OCI-LY7 (cell line): ENCODE measurements around the gene KIF17. TPM values are rescaled to one million over a fixed set of nuclear protein-coding genes. Genes with fewer than 3 reads are reported as not detected.
A peak's percentile ranks its signal among the peaks of the same experiment; 100 is the strongest.

Experiments
- BruUV-seq: library from RNA; stranded (reverse); fragments of 400-500 nt; replicated peaks from 2 replicates; lab custom pipeline; 2021; lab: Mats Ljungman, UMichigan
- CTCF ChIA-PET: fragments of 300-600 bp; sonication (Branson Sonifier 250); formaldehyde crosslinking; loops from one replicate; lab custom pipeline; 2022; ENCODE audit warnings: antibody characterized with exemption; ENCODE audit not compliant: unreplicated experiment; lab: Charles Lee
- POLR2A ChIA-PET: fragments of 300-600 bp; sonication (Branson Sonifier 250); formaldehyde crosslinking; loops from one replicate; lab custom pipeline; 2022; ENCODE audit warnings: antibody characterized with exemption; lab: Charles Lee
- DNase-seq: peaks from one replicate; pipeline ENCODE4 v3.0.0-alpha.2; 2015; ENCODE audit warnings: low spot score
- H2AFZ ChIP-seq: fragments of 200-600 bp; sonication (generic), shearing (Covaris generic); 2 replicates; pipeline ENCODE4 v1.6.1; 2014; ENCODE audit warnings: mild to moderate bottlenecking, antibody characterized with exemption, low read length, moderate library complexity
- H3K27ac ChIP-seq: fragments of 200-600 bp; sonication (generic); 2 replicates; pipeline ENCODE4 v1.5.1; 2014; ENCODE audit warnings: mixed run types, low read depth, mild to moderate bottlenecking, moderate library complexity, low read length, inconsistent platforms; ENCODE audit not compliant: poor library complexity, severe bottlenecking
- H3K36me3 ChIP-seq: fragments of 200-600 bp; sonication (generic); 2 replicates; pipeline ENCODE4 v1.6.1; 2014; ENCODE audit warnings: mild to moderate bottlenecking, antibody characterized with exemption, low read length, moderate library complexity, mixed read lengths; ENCODE audit not compliant: insufficient read depth
- H3K4me1 ChIP-seq: fragments of 200-600 bp; sonication (generic); 2 replicates; pipeline ENCODE4 v1.5.1; 2014; ENCODE audit warnings: mild to moderate bottlenecking, low read length; ENCODE audit not compliant: insufficient read depth, poor library complexity, severe bottlenecking
- H3K4me2 ChIP-seq: fragments of 200-600 bp; sonication (generic); 2 replicates; pipeline ENCODE4 v1.6.1; 2014; ENCODE audit warnings: mild to moderate bottlenecking, low read length
- H3K4me3 ChIP-seq: fragments of 200-600 bp; sonication (generic); 2 replicates; pipeline ENCODE4 v1.5.1; 2014; ENCODE audit warnings: mild to moderate bottlenecking, low read depth, low read length; ENCODE audit not compliant: poor library complexity, severe bottlenecking
- H3K79me2 ChIP-seq: fragments of 200-600 bp; sonication (generic); 2 replicates; pipeline ENCODE4 v1.6.1; 2016; ENCODE audit warnings: low read depth, mild to moderate bottlenecking, low read length, moderate library complexity, mixed read lengths; ENCODE audit not compliant: insufficient read depth
- H3K9me2 ChIP-seq: fragments of 200-600 bp; sonication (generic); 2 replicates; pipeline ENCODE4 v1.6.1; 2016; ENCODE audit warnings: mild to moderate bottlenecking, low read length, mixed read lengths; ENCODE audit not compliant: insufficient read depth
- H3K9me3 ChIP-seq: fragments of 200-600 bp; sonication (generic); 2 replicates; pipeline ENCODE4 v1.6.1; 2014; ENCODE audit warnings: mild to moderate bottlenecking, mixed run types, low read length, mixed read lengths
- H4K20me1 ChIP-seq: fragments of 200-600 bp; sonication (generic); 2 replicates; pipeline ENCODE4 v1.6.1; 2014; ENCODE audit warnings: mild to moderate bottlenecking, antibody characterized with exemption, low read length, moderate library complexity, mixed read lengths; ENCODE audit not compliant: insufficient read depth
- CTCF ChIP-seq: fragments of 200-600 bp; sonication (generic); conservative IDR thresholded peaks from 2 replicates; pipeline ENCODE4 v1.5.1; 2014; ENCODE audit warnings: mild to moderate bottlenecking, antibody characterized with exemption, low read length, moderate library complexity, mixed read lengths
- EZH2phosphoT487 ChIP-seq: fragments of 200-600 bp; sonication (generic); IDR thresholded peaks from 2 replicates; pipeline ENCODE4 v1.6.1; 2018; ENCODE audit warnings: low read depth, borderline replicate concordance, mild to moderate bottlenecking, mixed run types, antibody characterized with exemption, low read length, moderate library complexity, mixed read lengths
- intact Hi-C: fragments of 100-400 bp; cut with micrococcal nuclease; formaldehyde crosslinking; loops from one replicate; pipeline ENCODE4 v1.10.0; 2022; ENCODE audit not compliant: unreplicated experiment
- total RNA-seq, 2 experiments: library from RNA; depleted of rRNA in 1 of 2; stranded (reverse); fragments of >200 nt in 1 of 2; shearing (Covaris generic) in 1 of 2; gene quantifications; 2 replicates each; pipeline ENCODE4 v1.2.3, GENCODE V29; 2014 to 2022

The KIF17 gene
- total RNA-seq, 2 experiments from 2014 or later: 1.1 TPM; not detected in 1

DNA sequence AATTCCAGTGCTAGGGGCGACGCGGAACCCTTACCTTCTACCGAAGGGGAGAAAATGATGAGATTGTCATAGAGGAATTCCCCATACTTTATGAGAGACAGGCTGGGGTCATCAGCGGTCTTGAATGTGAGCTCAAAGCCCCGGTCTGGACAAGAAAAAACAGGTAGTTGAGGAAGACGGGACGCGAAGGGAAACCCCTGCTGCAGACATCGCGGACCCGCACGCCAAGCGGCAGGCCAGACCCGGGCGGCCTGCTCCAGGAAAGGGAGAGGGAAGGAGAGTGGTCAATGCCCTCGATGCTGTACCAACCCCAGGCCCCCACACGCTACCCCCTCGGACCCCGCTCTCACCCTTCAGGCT is 57.0 kb downstream of the KIF17 start:
- TF ChIP-seq EZH2phosphoT487: no peak
- no peak for TF ChIP-seq CTCF
- ChIA-PET CTCF (interaction anchor here (0.6 to 0.7 kb wide), 2 partner anchors 27 to 195 kb away, joined by 3 to 5 read pairs; no protein-coding TSS in a partner anchor), POLR2A (interaction anchor here (0.6 to 2.0 kb wide), 6 partner anchors 11 to 517 kb away, joined by 3 to 10 read pairs (median 4); partner anchors contain the start of gene PINK1)
- Histone ChIP-seq H3K4me2 (peak overlapping the region; percentile 98), H4K20me1 (peaks cover 10% of the 10 kb centered on the region; the same call in 1 of the 2 replicates), H3K36me3 (peaks cover 44% of the 10 kb centered on the region), H3K27ac (peak overlapping the region; percentile 35), H3K9me3 (no peaks in the 10 kb centered on the region), H3K4me3 (peak overlapping the region; percentile 94), H2AFZ (peak overlapping the region; percentile 43; the same call in 1 of the 2 replicates), H3K79me2 (peaks cover 40% of the 10 kb centered on the region), H3K4me1 (peaks cover 26% of the 10 kb centered on the region), H3K9me2 (no peaks in the 10 kb centered on the region)
- no TSS peak for BruUV-seq
- DNase-seq: peak; percentile 43
- intact Hi-C loops: loop anchor here (2.0 kb wide), 1 partner anchor 26 kb away; no protein-coding TSS in a partner anchor

DNA sequence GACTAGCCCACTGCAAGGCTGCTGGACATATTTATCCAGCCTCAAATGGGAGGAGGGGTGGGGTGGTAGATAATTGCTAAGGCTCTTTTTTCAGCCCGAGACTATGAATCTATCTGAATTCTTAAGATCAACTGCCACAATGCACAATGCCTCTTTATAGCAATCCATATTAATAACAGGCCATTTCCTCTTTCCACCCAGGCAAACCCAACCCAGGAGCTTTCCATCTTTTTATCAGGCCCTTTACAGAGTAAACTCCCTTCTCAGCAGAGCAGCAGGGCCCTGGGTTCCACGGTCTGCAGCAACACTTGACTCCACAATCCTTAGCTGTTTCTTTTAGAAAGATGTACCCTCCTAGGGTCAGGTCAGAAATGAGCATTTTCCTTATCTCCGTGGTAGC is 57.4 kb downstream of the KIF17 start:
- ChIA-PET CTCF (interaction anchor here (0.6 kb wide), 1 partner anchor 27 kb away, joined by 5 read pairs; no protein-coding TSS in a partner anchor), POLR2A (interaction anchor here (0.6 to 2.0 kb wide), 4 partner anchors 10 to 834 kb away, joined by 3 to 10 read pairs (median 8); partner anchors contain the start of gene PINK1)
- H4K20me1 ChIP-seq: peaks cover 10% of the 10 kb centered on the region; the same call in 1 of the 2 replicates
- TF ChIP-seq CTCF (no peak), EZH2phosphoT487 (no peak)
- H3K36me3 ChIP-seq: peaks cover 49% of the 10 kb centered on the region
- BruUV-seq: no TSS peak
- H3K4me1 ChIP-seq: peaks cover 21% of the 10 kb centered on the region
- DNase-seq: no peak
- no peak overlapping the region; the same call in 1 of the 2 replicates for H2AFZ ChIP-seq
- H3K27ac ChIP-seq: peak overlapping the region; percentile 35
- H3K9me3 ChIP-seq: no peaks in the 10 kb centered on the region
- H3K79me2 ChIP-seq: peaks cover 40% of the 10 kb centered on the region
- no peaks in the 10 kb centered on the region for H3K9me2 ChIP-seq
- H3K4me2 ChIP-seq: peak overlapping the region; percentile 98
- H3K4me3 ChIP-seq: peak overlapping the region; percentile 94
- intact Hi-C loops: loop anchor here (2.0 kb wide), 1 partner anchor 26 kb away; no protein-coding TSS in a partner anchor
